ENCODE data around the gene MGST1.
"Not testable (repeated sequence)": the region's sequence is repeated elsewhere in the genome, so short reads cannot be mapped to it uniquely, and the experiment has no call there.

MGST1 gene

GRCh38 chr12:16358878-16359277, 11.4 kb downstream of the MGST1 start:
- DNase-seq, result no peak

GRCh38 chr12:16359512-16360491, 12.4 kb downstream of the MGST1 start:
- no peak for DNase-seq

GRCh38 chr12:16361142-16361783, 13.8 kb downstream of the MGST1 start:
- peak; percentile 75 for DNase-seq

GRCh38 chr12:16362550-16362949, 15.1 kb downstream of the MGST1 start:
- no peak for DNase-seq

- no peak for DNase-seq
Observed at GRCh38 chr12:16369156-16369555, 21.7 kb downstream of the MGST1 start.

GRCh38 chr12:16370096-16370495, 22.7 kb downstream of the MGST1 start:
- DNase-seq, result no peak

- DNase-seq, result not testable (repeated sequence)
Observed at GRCh38 chr12:16382652-16383312, 35.3 kb downstream of the MGST1 start.

- no peak for DNase-seq
Observed at GRCh38 chr12:16384732-16385131, 37.3 kb downstream of the MGST1 start.

GRCh38 chr12:16385782-16386646, 38.6 kb downstream of the MGST1 start:
- peak; percentile 88 for DNase-seq

- no peak for DNase-seq
Observed at GRCh38 chr12:16387919-16388318, 40.5 kb downstream of the MGST1 start.

- peak; percentile 32 for DNase-seq
Observed at GRCh38 chr12:16389594-16389993, 42.1 kb downstream of the MGST1 start.

GRCh38 chr12:16392846-16393535, 45.5 kb downstream of the MGST1 start:
- no peak for DNase-seq

GRCh38 chr12:16399101-16399500, 51.7 kb downstream of the MGST1 start:
- DNase-seq, result no peak

GRCh38 chr12:16401835-16402234, 54.4 kb downstream of the MGST1 start:
- not testable (repeated sequence) for DNase-seq

GRCh38 chr12:16407346-16407745, 59.9 kb downstream of the MGST1 start:
- DNase-seq, result no peak
